GM18505 (cell line): ENCODE measurements around the gene CARM1.

Source experiments
- ATAC-seq: cut with Tn5 transposase; IDR thresholded peaks from one replicate; pipeline ENCODE4 v1.9.1; 2021; ENCODE audit not compliant: unreplicated experiment
- POLR2A ChIP-seq: IDR thresholded peaks from 4 replicates; pipeline ENCODE4 v1.6.1; 2011; ENCODE audit warnings: borderline replicate concordance; ENCODE audit not compliant: insufficient read depth, insufficient read length; ENCODE audit errors: extremely low read depth

The CARM1 gene

DNA sequence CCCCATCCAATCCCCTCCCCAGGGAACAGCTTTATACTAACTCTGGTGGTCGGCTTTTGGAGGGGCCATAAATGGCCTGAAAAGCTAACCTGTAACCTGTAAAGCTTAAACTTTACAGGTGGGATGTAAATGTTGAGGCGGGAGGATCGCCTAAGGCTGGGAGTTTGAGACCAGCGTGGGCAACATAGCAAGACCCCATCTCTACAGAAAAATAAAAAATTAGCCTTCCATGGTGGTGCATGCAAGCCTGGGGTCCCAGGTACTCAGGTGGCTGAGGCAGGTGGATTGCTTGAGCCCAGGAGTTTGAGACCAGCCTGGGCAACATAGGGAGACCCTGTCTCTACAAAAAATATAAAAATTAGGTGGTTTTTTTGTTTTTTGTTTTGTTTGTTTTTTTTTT, 18.5 kb downstream of the CARM1 start:
- no peak for ATAC-seq

DNA sequence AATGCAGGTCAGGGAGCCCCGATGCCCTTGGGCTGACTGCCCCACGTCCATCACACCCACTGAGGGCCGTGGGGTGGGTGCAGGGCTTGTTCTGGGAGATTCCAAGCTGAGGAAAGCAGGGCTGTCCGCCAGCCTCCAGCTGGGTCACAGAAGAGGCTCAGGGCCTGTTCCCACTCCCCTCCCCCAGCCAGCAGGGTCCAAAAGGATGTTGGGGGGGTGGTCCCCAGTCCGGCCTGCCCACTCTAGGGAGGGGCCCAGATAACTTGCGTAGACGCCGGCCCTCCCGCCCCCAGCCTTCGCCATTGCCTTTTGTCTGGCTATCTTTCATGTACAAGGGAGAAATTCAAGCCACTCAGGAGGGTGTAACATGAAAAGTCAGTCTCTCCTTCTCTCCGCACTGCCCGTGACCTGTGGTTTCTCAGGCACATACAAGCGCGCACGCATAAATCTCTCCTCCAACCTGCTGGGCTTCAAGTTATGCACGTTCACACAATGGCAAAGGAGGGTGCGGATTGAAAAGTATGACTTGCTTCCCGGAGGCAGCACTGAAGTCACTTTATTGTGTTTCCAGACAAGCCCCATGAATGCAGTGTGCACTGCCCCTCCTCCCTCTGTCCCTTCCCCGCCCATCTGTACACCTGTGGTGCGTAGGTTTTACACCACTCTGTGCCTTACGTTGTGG, 20.2 kb downstream of the CARM1 start:
- ATAC-seq = no peak
- TF ChIP-seq POLR2A = no peak

More for the DNA sequence above, 18.5 kb downstream of the CARM1 start:
- no peak for TF ChIP-seq POLR2A

DNA sequence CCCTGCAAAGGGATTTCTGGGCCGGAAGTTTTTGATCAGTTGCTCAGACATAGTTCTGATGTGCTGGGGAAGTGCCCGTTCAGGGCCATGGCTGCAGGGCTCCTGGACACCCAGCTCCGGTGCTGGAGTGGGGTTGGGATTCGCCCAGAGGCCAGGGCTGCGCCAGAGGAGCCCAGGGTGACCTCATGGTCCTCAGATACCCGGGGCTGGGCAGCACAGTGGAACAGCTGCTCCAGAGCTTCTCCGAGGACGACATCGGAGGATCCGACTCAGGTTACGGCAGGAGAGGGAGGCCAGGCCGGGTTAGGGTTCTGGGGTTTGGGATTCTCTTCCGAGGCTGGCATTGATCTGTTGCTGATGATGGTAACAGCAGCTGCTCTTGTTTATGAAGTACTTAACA, 20.9 kb downstream of the CARM1 start:
- ATAC-seq = no peak
- no peak for TF ChIP-seq POLR2A

DNA sequence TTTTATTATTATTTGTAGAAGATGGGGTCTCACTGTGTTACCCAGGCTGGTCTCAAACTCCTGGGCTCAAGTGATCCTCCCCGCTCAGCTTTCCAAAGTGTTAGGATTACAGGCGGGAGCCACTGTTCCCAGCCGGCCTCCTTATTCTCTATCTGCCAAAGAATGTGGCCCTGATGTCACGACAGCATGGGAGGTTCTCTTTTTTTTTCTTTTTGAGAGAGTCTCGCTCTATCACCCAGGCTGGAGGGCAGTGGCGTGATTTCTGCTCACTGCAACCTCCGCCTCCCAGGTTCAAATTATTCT, 23.5 kb downstream of the CARM1 start:
- ATAC-seq = no peak
- no peak for TF ChIP-seq POLR2A

DNA sequence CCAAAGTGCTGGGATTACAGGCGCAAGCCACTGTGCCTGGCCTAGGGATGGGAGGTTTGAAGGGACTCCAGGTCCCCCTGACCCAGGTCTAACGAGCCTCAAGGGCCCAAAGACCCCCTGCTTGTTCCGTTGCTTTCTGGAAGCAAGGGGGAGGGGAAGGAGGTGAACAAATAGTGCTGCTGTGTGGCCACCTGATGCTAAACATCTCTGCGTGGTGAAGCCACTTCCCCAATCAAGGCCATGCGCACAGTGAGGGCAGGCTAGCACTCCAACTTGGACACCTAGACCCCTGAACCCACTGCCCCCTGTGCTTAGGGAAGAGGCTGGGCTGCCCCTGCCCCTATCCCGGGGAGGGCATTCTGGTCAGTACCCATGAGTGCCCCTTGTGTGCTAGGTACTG, 24.0 kb downstream of the CARM1 start:
- TF ChIP-seq POLR2A = no peak
- no peak for ATAC-seq

DNA sequence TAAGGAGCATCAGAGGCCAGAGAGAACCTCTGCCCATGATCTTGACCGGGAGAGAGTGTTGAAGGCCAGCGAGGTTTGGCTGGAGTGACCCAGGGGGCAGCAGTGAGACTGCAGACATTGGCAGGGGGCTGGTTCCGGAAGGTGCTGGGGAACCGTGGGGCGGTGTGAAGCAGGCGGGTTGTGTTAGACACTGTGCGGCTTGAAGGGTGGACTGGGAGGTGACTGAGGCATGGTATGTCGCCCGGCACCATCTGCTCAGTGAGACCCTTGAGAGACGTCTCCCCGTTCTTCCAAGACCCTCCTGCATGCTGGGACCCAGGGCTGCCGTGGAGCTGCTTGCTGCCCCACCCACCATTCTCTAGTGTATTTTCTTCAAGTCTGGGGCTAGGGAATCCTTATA, 24.6 kb downstream of the CARM1 start:
- ATAC-seq = no peak
- TF ChIP-seq POLR2A = no peak

DNA sequence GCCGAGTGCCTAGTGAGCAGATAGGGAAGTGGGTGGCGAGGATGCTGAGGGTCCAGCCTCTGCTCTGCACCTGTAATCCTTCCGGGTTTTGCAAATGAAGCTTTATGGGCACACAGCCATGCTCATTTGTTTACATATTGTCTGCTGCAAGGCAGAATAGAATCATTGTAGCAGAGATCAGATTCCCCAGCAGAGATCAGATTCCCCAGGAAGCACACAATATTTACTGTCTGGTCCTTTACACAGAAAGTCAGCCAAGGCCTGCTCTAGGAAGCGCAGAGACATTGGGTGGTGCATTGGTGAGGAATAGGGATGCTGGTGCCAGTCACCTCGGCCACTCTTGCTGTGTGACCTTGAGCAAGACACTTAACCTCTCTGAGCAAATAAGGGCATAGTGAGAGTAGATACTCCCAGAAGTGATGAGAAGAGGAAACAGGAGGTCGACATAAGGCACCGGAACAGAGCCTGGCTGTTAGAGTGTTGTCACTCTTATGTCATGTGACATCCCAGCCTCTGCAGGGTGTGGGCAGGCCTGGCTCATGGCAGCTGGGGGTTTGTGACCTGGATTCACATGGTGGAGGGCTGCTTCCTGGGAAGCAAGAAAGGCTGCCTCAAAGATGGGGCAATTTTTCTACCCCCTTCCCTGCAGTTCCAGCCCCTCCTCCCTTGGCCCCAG, 25.6 kb downstream of the CARM1 start:
- ATAC-seq = no peak
- no peak for TF ChIP-seq POLR2A

DNA sequence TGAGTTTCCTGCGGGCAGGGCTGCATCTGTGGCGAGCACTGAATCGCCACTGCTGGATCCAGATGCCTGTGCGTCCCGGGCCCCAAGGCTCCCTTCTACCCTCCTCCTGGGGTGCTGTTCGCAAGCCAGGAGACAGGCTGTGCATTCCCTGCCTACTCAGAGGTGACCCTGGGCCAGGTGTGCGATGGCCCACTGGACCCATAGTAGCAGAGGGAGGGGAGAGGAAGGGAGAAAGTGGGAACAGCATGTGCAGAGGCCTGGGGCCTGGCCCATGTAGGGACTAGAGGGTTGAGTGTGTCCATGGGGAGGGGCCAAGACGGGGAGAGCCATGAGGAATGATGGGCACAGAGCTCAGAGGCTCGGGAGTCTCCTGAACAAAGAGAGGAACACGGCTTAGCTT, 27.3 kb downstream of the CARM1 start:
- TF ChIP-seq POLR2A = no peak

DNA sequence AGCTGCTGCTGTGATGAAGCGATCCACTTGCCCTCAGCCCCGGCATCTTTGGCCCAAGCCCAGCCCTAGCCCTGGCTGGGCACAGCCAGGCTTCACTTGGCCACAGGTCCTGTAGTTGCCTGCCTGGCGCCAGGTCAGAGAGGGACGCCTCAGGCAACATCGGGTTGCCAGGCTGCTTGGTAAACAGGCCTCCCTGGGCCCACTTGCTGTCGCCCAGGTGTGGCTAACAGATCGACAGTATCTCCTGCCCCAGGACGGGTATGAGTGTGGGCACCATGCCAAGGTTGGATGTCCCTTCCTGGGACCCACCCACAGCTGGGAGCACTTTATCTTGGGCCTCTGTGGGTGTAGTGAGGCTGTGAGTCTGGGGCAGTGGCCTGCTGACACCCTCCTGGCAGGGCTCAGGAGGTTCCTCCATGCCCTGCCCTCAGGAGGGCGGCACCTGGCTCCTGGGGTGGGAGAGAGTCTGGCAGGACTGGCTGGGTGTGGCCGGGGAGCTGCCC, 27.8 kb downstream of the CARM1 start:
- ATAC-seq = no peak
- TF ChIP-seq POLR2A = no peak

More for the DNA sequence above, 27.3 kb downstream of the CARM1 start:
- no peak for ATAC-seq

DNA sequence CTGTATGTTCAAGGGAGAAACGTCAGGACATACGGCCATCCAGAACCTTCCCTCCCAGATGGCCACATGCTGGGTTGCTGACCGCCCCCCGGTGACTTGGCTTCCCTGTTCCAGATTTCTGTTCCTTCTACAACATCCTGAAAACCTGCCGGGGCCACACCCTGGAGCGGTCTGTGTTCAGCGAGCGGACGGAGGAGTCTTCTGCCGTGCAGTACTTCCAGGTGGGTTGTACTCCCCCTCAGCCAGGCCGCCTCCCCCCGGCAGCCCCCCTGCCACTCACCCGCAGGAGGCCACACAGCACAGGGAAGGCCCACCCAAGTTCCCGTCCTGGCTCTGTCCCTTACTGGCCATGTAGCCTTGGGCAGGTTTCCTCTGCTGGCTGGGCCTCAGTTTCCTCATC, 36.6 kb downstream of the CARM1 start:
- no peak for TF ChIP-seq POLR2A
- no peak for ATAC-seq

DNA sequence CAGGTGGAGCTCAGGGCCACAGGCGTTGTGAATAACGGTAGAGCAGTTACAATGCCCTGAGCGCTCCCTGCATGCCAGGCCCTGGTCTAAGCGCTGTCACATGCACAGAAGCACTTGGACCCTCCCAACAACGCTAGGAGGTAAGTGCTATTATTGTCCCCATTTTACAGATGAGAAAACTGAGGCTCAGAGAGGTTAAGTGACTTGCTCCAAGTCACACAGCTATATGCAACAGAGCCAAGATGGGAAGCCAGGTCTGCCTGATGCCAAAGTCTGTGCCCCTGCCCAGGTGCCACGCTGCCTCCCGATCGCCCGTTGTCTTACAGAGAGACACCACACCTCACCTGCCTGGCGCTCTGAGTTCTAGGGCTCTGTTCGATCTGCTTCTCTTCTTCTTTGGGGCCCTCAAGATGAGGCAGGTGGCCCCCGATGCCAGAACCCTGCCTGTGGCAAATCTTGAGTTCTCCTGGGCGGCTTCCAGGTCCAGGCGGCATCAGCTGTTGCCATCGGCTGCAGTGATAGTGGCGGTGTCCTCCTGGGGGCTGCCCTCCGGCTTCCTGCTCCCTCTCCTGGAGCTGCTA, 37.1 kb downstream of the CARM1 start:
- TF ChIP-seq POLR2A = no peak
- no peak for ATAC-seq

DNA sequence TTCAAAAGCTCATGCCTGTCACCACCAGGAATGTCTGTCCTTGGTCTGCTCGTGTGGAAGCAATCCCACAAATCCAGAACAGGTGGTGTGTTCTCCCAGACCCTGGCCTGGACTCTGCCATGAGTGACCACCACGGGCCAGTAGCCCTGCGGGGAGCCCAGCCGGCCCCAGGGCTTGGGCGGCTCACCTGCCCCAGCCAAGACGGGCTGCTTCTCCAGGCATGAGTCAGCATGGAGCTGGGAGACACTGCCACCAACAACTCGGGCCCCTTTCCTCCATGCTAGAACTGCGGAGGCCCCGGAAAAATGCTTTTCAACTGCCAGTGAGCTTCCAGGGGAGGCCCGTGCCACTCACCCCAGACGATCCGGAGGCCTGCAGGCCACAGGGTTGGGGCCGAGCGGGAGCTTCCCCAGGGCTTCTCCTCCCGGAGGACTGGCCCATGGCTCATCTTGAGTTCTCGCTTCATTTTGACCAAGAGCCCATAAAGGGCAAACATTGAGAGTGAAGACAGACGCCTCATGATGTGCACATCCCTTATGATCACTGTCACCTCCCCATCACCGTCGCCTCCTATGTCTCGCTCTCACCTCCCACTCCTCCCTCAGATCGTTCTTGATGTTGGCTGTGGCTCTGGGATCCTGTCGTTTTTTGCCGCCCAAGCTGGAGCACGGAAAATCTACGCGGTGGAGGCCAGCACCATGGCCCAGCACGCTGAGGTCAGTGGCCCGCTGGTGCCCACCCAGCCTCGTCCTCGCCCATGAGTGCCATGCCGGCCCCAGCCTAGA, 40.4 kb downstream of the CARM1 start:
- no peak for ATAC-seq
- no peak for TF ChIP-seq POLR2A

DNA sequence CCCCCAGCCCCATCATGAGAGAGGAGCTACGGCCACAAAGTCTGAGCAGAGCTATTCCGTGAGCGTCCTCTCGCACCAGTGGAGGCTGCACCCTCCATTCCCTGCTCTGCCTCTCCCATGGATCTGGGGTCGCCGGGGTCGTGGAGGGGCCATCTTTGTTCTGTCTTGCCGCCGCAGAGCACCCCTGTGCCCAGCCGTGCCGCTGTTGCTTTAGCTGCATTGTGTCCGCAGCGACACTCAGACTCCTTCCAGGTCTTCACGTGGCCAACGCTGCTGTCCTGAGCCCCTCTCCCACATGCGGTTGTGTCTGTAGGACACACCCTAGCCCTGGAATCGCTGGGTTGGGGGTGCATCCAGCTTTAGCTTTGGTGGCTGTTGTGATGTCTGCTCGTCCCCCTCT, 41.3 kb downstream of the CARM1 start:
- no peak for TF ChIP-seq POLR2A
- ATAC-seq = no peak

DNA sequence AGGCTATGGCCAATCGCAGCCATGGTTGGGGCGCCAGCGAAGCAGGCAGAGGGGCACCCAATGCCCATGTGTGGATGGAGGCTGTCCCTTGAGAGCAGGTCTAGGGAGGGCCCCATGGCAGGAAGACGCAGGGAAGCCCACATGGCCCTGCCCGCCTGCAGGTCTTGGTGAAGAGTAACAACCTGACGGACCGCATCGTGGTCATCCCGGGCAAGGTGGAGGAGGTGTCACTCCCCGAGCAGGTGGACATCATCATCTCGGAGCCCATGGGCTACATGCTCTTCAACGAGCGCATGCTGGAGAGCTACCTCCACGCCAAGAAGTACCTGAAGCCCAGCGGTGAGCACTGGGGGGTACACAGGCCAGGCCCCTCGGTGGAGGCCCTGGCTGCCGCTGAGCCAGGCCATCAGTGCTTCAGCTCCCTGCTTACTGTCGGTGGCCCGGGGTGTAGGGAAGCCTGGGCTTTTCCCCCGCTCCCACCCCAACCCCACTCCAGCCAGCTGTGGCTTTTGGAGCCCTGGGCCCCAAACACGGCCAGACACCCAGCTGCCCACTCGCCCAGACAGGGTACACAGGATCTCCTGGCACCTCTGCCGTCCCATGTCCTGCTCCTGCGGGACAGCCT, 42.5 kb downstream of the CARM1 start:
- no peak for TF ChIP-seq POLR2A
- no peak for ATAC-seq
